Activated B cell treated with CpG ODN at 0.5 μM for 24 hours (primary cell): ENCODE results near the gene TEDC2. TPM values are rescaled to one million over a fixed set of nuclear protein-coding genes. Genes with fewer than 3 reads are reported as not detected.

Experiments used
- ATAC-seq: fragments of 200-7000 bp; cut with Tn5 transposase; one replicate; pipeline ENCODE4 v1.10.0; 2021; ENCODE audit warnings: low read depth, mild to moderate bottlenecking, moderate library complexity
- CTCF ChIA-PET: fragments of 350-600 bp; sonication (Branson Sonifier 250); formaldehyde crosslinking; loops from one replicate; lab custom pipeline; 2021; ENCODE audit warnings: antibody characterized with exemption; lab: Charles Lee
- POLR2A ChIA-PET: fragments of 350-600 bp; sonication (Branson Sonifier 250); formaldehyde crosslinking; loops from one replicate; lab custom pipeline; 2021; ENCODE audit warnings: antibody characterized with exemption; lab: Charles Lee
- DNase-seq: peaks from one replicate; pipeline ENCODE4 v3.0.0; 2022
- H3K27ac Mint-ChIP-seq: one replicate; pipeline ENCODE4 v1.8.0; 2020; ENCODE audit warnings: mixed read lengths
- H3K27me3 Mint-ChIP-seq: one replicate; pipeline ENCODE4 v1.8.0; 2021; ENCODE audit warnings: mixed read lengths
- H3K36me3 Mint-ChIP-seq: one replicate; pipeline ENCODE4 v1.8.0; 2021; ENCODE audit warnings: low read depth, mixed read lengths
- H3K4me1 Mint-ChIP-seq: one replicate; pipeline ENCODE4 v1.8.0; 2021; ENCODE audit warnings: mixed read lengths
- H3K4me3 Mint-ChIP-seq: one replicate; pipeline ENCODE4 v1.8.0; 2020; ENCODE audit warnings: mild to moderate bottlenecking, mixed read lengths
- H3K9me3 Mint-ChIP-seq: one replicate; pipeline ENCODE4 v1.8.0; 2020; ENCODE audit warnings: mixed read lengths
- CTCF ChIP-seq: fragments of 200-600 bp; IDR thresholded peaks from one replicate; pipeline ENCODE4 v1.8.0; 2022; ENCODE audit warnings: antibody characterized with exemption, mild to moderate bottlenecking
- intact Hi-C: fragments of 100-400 bp; cut with micrococcal nuclease; formaldehyde crosslinking; loops from one replicate; pipeline ENCODE4 v1.15.1; 2024
- total RNA-seq: library from RNA; stranded (reverse); gene quantifications from 2 replicates; pipeline ENCODE4 v1.2.3, GENCODE V29; 2022

TEDC2 gene
- total RNA-seq, 1 donor from 2014 or later, result 4.4 TPM

- ChIA-PET CTCF (no interaction called here), POLR2A (interaction anchor here (1.1 kb wide), 1 partner anchor 11 kb away, joined by 6 read pairs; the partner anchor contains the start of gene NTN3)
- DNase-seq (no peak), ATAC-seq (no peak)
- Mint-ChIP-seq H3K9me3 (no peaks in the 10 kb centered on the region), H3K27me3 (no peaks in the 10 kb centered on the region), H3K4me1 (peaks cover 18% of the 10 kb centered on the region), H3K4me3 (no peak overlapping the region), H3K36me3 (no peaks in the 10 kb centered on the region), H3K27ac (no peak overlapping the region)
- intact Hi-C loops, result no loop called here
- TF ChIP-seq CTCF, result no peak
These were observed 22.3 kb downstream of the TEDC2 start for GRCh38 chr16:2482249-2482648.

GRCh38 chr16:2482708-2483534 is 23.0 kb downstream of the TEDC2 start:
- ChIA-PET POLR2A (interaction anchor here (0.6 to 1.2 kb wide), 3 partner anchors 11 to 327 kb away, joined by 3 to 6 read pairs (median 6); partner anchors contain the start of genes NTN3 and TRAF7), CTCF (interaction anchor here (1.2 kb wide), 1 partner anchor 231 kb away, joined by 3 read pairs; the partner anchor contains the start of gene ECI1)
- no peak for TF ChIP-seq CTCF
- ATAC-seq (no peak), DNase-seq (no peak)
- Mint-ChIP-seq H3K27ac (no peak overlapping the region), H3K4me1 (peaks cover 23% of the 10 kb centered on the region), H3K27me3 (no peaks in the 10 kb centered on the region), H3K36me3 (no peaks in the 10 kb centered on the region), H3K4me3 (no peak overlapping the region), H3K9me3 (no peaks in the 10 kb centered on the region)
- intact Hi-C loops, result no loop called here

DNA sequence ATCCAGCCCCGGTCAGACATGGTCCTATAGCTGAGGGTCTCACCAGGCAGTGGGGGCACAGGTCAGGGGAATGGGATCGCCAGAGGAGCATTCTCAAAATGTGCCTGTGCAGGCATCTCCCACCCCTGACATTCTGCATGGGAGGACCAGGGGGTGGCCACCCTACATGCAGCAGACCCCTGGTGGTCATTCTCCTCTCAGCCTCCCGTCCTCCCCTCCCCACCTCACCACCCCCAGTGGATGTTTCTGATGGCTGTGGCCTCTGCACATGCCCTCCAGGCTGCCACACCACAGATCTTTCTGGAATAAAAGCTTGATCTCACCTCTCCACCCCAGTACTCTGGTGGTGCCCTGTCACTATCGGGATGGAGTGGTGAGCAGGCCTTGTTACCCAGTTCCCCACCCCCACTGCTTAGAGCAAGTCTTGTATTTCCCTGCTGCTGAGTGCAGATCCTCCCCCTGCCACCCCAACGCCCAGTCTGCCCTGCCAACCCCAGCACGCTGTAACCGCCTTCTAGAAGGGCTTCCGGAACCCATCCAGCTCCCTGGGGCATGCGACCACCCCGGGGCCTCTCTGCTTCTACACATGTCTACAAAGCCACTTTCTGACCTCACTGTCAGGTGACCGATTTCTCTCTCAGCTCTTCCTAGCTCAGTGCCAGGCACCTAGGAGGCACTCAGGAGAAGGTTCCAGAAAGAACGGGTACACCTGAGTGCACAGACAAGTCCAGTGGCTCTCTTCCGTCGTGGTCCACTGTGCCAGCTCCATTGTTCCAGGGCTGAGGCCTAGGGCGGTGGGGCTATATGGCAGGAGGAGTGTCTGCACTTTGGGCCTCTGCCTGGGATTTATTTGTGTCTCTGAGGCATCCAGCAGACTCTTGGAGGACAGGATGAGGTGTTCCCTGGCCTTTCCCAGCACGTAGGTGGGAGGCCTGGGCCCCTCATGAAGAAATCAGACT is 24.3 kb downstream of the TEDC2 start:
- no peak for ATAC-seq

DNA sequence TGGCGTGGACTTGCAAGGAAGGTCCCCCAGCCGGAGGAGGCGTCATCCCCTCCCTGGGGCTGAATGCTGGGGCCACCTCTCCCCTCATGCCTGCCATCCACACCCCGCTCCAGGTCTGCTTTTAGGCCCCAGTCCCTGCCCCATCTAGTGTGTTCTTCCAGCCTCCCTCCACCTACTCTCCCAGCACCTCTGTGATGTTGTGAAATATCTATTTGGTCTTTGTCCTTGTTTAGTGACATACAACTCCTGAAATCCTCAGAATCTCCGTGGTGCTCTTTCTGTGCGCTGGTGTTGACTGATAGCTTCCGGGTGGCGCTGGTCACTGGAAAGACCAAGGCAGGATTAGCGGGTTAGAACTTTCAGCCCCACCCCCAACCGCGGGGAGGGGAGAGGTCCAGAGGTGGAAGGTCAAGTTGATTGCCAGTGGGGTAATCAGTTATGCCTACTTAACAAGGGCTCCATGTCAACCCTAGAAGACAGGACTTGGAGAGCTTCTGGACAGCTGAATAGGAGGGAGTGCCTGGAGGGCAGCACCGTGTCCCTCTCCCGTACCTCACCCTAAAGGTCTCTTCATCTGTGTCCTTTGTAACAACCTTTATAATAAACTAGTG is 25.1 kb downstream of the TEDC2 start:
- intact Hi-C loops, result loop anchor here (5.0 kb wide), 1 partner anchor 233 kb away; the partner anchor contains the start of gene ECI1
- Mint-ChIP-seq H3K36me3 (no peaks in the 10 kb centered on the region), H3K9me3 (no peaks in the 10 kb centered on the region), H3K27ac (no peak overlapping the region), H3K4me3 (no peak overlapping the region), H3K27me3 (no peaks in the 10 kb centered on the region), H3K4me1 (peaks cover 26% of the 10 kb centered on the region)
- no peak for ATAC-seq
- TF ChIP-seq CTCF, result no peak
- ChIA-PET CTCF (interaction anchor here (1.1 to 3.1 kb wide), 2 partner anchors 16 to 55 kb away, joined by 3 to 21 read pairs; partner anchors contain the start of gene CCNF), POLR2A (interaction anchor here (0.6 to 2.6 kb wide), 4 partner anchors 17 to 498 kb away, joined by 4 to 11 read pairs (median 8); partner anchors contain the start of genes CCNF and TRAF7)
- DNase-seq, result no peak

More for the DNA sequence above, 24.3 kb downstream of the TEDC2 start:
- Mint-ChIP-seq H3K4me1 (peaks cover 26% of the 10 kb centered on the region), H3K4me3 (no peak overlapping the region), H3K27me3 (no peaks in the 10 kb centered on the region), H3K27ac (no peak overlapping the region), H3K36me3 (no peaks in the 10 kb centered on the region), H3K9me3 (no peaks in the 10 kb centered on the region)
- CTCF ChIA-PET, result interaction anchor here (1.2 kb wide), 1 partner anchor 233 kb away, joined by 3 read pairs; the partner anchor contains the start of gene ECI1
- DNase-seq, result no peak
- POLR2A ChIA-PET, result interaction anchor here (0.8 to 2.6 kb wide), 3 partner anchors 16 to 329 kb away, joined by 3 to 6 read pairs (median 3); partner anchors contain the start of genes CEMP1 and TRAF7
- intact Hi-C loops, result no loop called here
- no peak for TF ChIP-seq CTCF
